Measurements from ENCODE around the gene SLC25A25.
A peak's percentile ranks its signal among the peaks of the same experiment; 100 is the strongest.
"Not testable (repeated sequence)": the region's sequence is repeated elsewhere in the genome, so short reads cannot be mapped to it uniquely, and the experiment has no call there.

Gene SLC25A25

DNA sequence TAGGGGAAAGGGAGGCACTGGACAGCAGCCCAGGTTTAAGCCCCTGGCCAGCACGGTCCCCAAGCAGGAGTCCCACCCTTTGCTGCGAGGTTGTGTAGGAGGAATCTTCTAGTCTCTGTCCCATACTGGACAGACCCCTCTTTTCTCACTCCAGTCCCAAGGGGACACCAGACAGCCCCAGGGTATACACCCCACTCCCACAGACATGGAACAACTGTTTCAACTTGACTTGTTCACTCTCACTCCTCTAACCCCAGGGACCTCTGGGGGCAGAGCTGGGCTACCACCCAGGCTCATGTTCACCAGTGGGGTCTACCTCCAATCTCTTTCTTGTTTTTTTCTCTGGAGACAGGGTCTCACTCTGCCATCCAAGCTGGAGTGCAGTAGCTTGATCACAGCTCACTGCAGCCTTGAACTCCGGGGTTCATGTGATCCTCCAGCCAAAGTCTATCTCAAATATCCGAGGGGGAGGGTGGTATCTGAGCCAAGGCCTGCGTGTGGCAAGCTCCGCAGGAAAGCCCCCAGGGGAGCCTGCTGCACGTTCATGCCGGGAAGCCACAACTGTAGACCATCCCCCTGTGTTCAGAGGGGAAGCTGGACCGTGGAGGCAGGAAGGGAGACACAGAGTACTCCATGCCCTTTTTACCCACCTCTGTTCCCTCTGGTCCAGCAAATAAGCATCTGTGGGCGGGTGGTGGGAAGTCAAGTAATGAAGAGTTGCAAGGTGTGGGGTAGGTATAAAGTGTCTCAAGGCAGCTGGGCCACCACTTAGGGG lies 57.7 kb downstream of the SLC25A25 start:
- no peak overlapping the region for H3K4me3 ChIP-seq (ENCODE audit: low read depth, low read length)
- TF ChIP-seq, protein P1, sequence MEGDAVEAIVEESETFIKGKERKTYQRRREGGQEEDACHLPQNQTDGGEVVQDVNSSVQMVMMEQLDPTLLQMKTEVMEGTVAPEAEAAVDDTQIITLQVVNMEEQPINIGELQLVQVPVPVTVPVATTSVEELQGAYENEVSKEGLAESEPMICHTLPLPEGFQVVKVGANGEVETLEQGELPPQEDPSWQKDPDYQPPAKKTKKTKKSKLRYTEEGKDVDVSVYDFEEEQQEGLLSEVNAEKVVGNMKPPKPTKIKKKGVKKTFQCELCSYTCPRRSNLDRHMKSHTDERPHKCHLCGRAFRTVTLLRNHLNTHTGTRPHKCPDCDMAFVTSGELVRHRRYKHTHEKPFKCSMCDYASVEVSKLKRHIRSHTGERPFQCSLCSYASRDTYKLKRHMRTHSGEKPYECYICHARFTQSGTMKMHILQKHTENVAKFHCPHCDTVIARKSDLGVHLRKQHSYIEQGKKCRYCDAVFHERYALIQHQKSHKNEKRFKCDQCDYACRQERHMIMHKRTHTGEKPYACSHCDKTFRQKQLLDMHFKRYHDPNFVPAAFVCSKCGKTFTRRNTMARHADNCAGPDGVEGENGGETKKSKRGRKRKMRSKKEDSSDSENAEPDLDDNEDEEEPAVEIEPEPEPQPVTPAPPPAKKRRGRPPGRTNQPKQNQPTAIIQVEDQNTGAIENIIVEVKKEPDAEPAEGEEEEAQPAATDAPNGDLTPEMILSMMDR (IDR thresholded peaks at IDR 0.05; ENCODE audit: low read depth, low read length), result no peak

DNA sequence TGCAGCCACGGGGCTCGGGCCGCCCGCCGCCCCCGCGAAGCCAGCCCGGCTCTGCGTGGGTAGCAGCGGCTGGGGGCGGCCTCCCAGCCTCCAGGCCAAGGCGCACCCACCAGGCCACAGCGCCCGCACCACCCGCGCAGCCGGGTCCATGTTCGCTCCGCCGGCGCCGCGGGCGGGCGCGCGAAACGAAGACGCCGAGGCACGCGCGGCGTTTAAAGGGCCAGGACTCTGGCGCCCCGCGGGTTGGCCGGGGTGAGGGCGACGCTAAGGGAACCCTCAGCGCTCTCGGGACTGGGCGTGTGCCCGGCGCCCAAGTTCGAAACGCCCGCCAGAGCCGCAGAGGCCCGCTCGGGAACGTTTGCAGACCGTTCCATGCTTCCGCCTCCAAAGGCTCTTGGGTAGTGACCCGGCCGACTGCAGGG lies 59.5 kb downstream of the SLC25A25 start, which contains the start of gene PTGES2:
TSS of gene PTGES2 (minus strand) at position 162 of the 422 bp plus-strand sequence. CDS start at position 150, 12 bp downstream.
- TF ChIP-seq, protein P1 (IDR thresholded peaks at IDR 0.05; ENCODE audit: low read depth, low read length), result no peak
- H3K4me3 ChIP-seq (ENCODE audit: low read depth, low read length), result peak within 1 kb of the TSS; percentile 87

DNA sequence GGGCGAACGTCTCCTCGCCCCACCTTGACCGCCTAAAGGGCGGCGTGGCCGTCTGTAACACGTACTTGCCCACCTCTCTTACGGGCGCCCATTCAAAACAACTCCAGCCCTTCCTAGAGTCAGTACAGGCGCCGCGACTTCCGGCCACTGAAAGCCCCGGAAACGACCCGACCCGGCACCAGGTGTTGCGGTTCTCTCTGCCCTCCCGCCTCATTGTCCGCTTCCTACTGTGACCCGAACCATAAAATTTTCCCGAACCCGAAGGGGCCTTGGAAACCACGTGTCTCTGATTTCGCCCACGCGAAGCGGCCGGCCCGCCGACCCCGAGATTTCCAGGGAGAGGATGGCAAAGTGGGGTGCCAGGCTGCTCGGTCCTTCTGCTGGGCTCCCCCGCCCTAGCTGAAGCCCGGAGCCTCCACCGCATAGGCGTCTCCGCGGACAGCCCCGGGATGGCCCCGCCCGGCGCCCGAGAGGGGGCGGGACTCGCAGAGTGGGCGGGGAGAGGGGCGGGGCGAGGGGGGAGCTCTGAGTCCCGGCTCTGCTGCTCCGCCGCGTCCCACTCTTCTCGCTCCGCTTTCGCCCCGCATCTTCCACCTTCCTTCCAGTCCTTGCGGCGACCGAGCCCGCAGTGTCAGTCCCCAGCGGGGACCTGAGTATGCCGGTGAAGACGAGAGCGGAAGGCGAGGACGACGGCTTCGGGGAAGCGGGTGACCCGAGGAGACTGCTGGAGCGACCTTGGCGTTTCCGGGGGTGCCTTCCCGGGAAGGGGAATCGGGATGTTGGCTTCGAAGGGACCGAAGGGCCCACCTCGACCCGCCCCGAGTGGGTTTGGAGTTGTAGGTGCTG lies 60.2 kb downstream of the SLC25A25 start:
- TF ChIP-seq, protein P1 (IDR thresholded peaks at IDR 0.05; ENCODE audit: low read depth, low read length), result no peak
- peak overlapping the region; percentile 87 for H3K4me3 ChIP-seq (ENCODE audit: low read depth, low read length)

DNA sequence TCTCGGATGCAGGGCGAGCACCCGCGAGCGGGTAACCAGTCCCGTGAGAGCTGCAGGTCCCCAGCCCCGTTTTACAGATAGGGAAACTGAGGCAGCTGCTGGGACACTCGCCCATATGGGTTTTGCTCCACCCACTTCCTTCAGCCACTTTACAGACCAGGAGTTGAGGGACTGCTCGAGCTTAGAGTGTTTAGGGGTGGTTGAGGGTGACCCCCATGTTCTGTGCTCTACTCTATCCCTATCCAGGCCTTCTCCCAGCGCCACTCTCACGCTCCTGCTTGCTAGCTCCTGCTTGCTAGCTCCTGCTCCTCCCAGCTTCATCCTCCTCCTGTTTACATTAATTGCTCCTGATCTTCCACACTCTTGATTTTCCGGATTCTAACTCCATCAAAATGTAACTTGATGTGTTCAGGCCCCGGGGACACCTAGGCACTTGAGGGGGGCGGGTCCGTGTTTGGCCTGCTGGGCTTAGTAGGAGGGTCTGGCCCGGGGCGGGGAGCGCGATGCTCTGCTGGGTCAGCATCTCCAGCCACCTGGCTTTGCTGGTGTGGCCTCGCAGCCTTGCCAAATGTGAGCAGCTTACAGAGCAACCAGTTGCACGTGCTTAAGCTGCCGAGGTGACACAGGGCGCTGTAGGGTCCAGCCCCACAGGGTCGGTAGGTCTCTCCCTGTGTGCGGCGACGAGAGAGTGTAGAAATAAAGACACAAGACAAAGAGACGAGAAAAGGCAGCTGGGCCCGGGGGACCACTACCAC lies 61.0 kb downstream of the SLC25A25 start:
- TF ChIP-seq, protein P1 (IDR thresholded peaks at IDR 0.05; ENCODE audit: low read depth, low read length), result no peak
- peak overlapping the region; percentile 87 for H3K4me3 ChIP-seq (ENCODE audit: low read depth, low read length)

DNA sequence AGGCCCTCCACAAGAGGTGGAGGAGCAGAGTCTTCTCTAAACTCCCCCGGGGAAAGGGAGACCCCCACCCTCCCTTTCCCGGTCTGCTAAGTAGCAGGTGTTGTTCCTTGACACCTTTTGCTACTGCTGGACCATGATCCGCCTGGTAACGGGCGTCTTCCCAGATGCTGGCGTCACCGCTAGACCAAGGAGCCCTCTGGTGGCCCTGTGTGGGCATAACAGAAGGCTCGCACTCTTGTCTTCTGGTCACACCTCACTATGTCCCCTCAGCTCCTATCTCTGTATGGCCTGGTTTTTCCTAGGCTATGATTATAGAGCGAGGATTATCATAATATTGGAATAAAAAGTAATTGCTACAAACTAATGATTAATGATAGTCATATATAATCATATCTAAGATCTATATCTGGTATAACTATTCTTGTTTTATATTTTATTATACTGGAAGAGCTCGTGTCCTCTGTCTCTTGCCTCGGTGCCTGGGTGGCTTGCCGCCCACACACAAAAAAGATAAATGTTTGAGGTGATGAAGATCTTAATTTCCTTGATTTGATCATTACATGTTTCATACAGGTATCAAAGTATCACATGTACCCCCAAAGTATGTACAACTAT lies 62.1 kb downstream of the SLC25A25 start:
- not testable (repeated sequence) for H3K4me3 ChIP-seq (ENCODE audit: low read depth, low read length)
- TF ChIP-seq, protein P1 (IDR thresholded peaks at IDR 0.05; ENCODE audit: low read depth, low read length), result peak; percentile 14; the same call in 1 of the 2 replicates

DNA sequence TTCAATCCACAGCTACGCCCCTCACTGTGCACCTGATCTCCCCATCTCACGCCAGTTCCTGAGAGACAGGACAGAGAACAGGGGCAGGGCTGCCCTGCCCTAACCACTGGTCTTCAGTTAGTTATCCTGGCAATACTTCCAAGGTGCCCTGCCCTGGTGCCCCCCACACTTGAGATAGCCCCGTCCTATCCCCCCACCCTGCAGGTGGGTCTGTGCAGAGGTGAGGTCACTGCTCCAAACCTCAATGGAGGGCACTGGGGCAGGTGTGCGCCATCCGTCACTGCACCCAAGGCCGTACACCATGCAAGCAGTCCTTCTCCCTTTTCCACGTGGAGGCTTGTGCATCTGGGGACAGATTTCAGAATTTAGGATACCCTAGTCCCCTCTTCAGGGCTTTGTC lies 62.6 kb downstream of the SLC25A25 start:
- not testable (repeated sequence) for H3K4me3 ChIP-seq (ENCODE audit: low read depth, low read length)

DNA sequence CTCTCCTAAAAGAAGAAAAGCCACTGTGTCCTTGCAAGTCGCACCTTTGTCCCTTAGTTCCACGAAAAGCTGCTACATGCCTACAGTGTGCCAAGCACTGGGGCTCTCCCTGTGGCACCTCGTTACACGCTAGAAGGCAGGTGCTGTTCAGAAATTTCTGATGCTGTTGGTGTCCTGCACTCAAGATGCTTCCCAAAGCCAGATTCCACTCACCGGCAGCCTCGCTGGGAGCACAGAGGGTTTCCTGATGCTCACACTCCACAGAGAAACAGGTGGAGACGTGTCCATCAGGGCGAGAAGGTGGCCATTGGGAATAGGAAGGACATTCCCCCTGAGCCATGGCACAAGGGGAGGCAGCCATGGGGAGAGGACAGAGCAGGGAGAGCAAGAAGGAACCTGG lies 63.3 kb downstream of the SLC25A25 start:
- not testable (repeated sequence) for H3K4me3 ChIP-seq (ENCODE audit: low read depth, low read length)

DNA sequence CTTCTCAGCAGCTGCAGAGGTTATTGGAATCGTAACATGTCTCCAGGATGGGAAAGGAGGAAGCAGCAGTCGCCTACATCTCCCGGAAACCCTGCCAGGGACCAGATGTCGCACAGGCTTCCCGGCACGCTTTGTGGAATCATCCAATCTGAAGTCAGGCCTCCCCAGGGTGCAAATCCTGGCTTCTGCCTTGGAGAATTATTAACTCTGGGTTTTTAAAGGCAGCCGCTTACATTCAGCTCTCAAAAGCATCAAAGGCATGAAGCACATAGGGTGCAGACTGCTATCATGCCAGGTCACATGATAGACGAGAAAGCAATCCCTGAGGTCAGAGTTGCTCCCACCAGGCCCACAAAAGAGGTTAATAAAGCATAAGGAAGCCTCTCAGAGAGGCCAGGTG lies 64.1 kb downstream of the SLC25A25 start:
- not testable (repeated sequence) for H3K4me3 ChIP-seq (ENCODE audit: low read depth, low read length)

DNA sequence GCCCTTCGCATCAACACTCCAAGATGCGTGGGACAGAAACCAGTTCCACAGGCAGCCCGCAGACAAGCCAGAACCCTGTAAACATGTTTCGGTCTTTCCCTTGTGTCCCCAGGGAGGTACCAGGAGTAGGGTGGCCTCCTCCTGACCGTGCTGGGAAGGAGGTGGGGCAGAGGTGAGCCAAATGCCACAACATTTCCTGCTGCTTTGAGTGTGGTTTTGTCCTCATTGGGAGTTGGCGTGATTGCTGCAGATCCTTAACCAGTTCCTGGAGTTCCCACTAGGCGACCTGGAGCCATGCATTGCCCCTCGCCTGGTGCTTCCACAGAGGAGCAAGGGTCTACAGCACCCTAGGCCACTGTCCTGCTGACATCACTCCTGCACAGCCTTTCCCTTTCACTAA lies 67.5 kb downstream of the SLC25A25 start:
- not testable (repeated sequence) for H3K4me3 ChIP-seq (ENCODE audit: low read depth, low read length)
